ENCODE results near the gene LCN6. TPM values are rescaled to one million over a fixed set of nuclear protein-coding genes. Genes with fewer than 3 reads are reported as not detected.

LCN6 gene
- total and polyA plus RNA-seq, 10 of the 15 experiments (the other 5 are each of a cell fraction or from before 2014, with no cell fraction given), result not detected

GRCh38 chr9:136695435-136695895 lies 52.9 kb downstream of the LCN6 start:
- Histone ChIP-seq H4K20me1 (ENCODE audit: control insufficient read depth, insufficient read depth) (no peaks in the 10 kb centered on the region), H3K27ac (ENCODE audit: control insufficient read depth, insufficient read depth) (no peak overlapping the region), H3K9me3 (replicated peaks; ENCODE audit: control insufficient read depth, insufficient read depth, low read length) (no peaks in the 10 kb centered on the region), H3K4me2 (ENCODE audit: control insufficient read depth, insufficient read depth) (no peak overlapping the region), H3K4me1 (ENCODE audit: control insufficient read depth, insufficient read depth, low read length) (peaks cover 8% of the 10 kb centered on the region), H3K79me2 (ENCODE audit: control insufficient read depth, insufficient read depth, low read length) (no peaks in the 10 kb centered on the region), H2AFZ (ENCODE audit: control insufficient read depth, low read depth, low read length) (no peak overlapping the region), H3K36me3 (ENCODE audit: control insufficient read depth in 2 of 2, insufficient read depth in 2 of 2, low read length in 1 of 2) (no peaks in the 10 kb centered on the region), H3K9ac (ENCODE audit: control insufficient read depth, insufficient read depth, low read length) (no peak overlapping the region), H3K27me3 (replicated peaks in 1 of 2; ENCODE audit: control insufficient read depth in 2 of 2, insufficient read depth in 2 of 2, low read length in 1 of 2) (no peaks in the 10 kb centered on the region), H3K4me3 (no peak overlapping the region)
- no peak for ATAC-seq
- ChIA-PET POLR2A (no interaction called here), SMC1A (ENCODE audit: uncharacterized antibody, unreplicated experiment) (no interaction called here), CTCF (interaction anchor here (1.4 to 1.9 kb wide), 2 partner anchors 24 to 31 kb away, joined by 4 read pairs; no protein-coding TSS in a partner anchor), RAD21 (ENCODE audit: unreplicated experiment) (interaction anchor here (0.6 kb wide), 1 partner anchor 24 kb away, joined by 4 read pairs; no protein-coding TSS in a partner anchor)
- DNase-seq (ENCODE audit: low read depth, low spot score), result no peak
- BruUV-seq (replicated peaks), result no TSS peak
- intact Hi-C loops (cut with micrococcal nuclease; ENCODE audit: unreplicated experiment), result no loop called here
- in situ Hi-C loops (cut with MboI), result no loop called here
- no peak for FAIRE-seq
- TF ChIP-seq CHD1 (IDR thresholded peaks at IDR 0.05; ENCODE audit: low read depth, low read length) (no peak), EED (IDR thresholded peaks at IDR 0.05; ENCODE audit: low read depth) (no peak), BCLAF1 (IDR thresholded peaks at IDR 0.05) (no peak), SMARCA5 (IDR thresholded peaks at IDR 0.05) (no peak), SUZ12 (IDR thresholded peaks at IDR 0.05; ENCODE audit: unreplicated experiment) (no peak), YBX1 (IDR thresholded peaks at IDR 0.05) (no peak), ESRRA (IDR thresholded peaks at IDR 0.05; ENCODE audit: low read length) (no peak), NFXL1 (IDR thresholded peaks at IDR 0.05; ENCODE audit: borderline replicate concordance) (no peak), POLR2AphosphoS2 (IDR thresholded peaks at IDR 0.05; ENCODE audit: low read depth, low read length) (no peak), HSF1 (IDR thresholded peaks at IDR 0.05; ENCODE audit: low read depth, low read length) (no peak)
- 14% methylated on average over 10 of the region's 10 CpGs for WGBS (ENCODE audit: insufficient coverage, insufficient replicate concordance, low lambda C conversion rate, missing lambda C conversion rate)
